Measurements from ENCODE around the gene AFG1L. TPM values are rescaled to one million over a fixed set of nuclear protein-coding genes. Genes with fewer than 3 reads are reported as not detected.

The AFG1L gene
- total and polyA plus RNA-seq, 4 donors = 2.7 to 2.8 (median 2.7) TPM

- no peaks in the 10 kb centered on the region for H3K9me3 ChIP-seq (ENCODE audit: control insufficient read depth in 4 of 4, low read length in 3 of 4)
- no peak for DNase-seq (ENCODE audit: low spot score)
- no peak overlapping the region for H3K4me3 ChIP-seq (ENCODE audit: low read depth in 1 of 3, low read length in 3 of 3)
- no peaks in the 10 kb centered on the region for H3K27me3 ChIP-seq (ENCODE audit: control insufficient read depth in 4 of 4, insufficient read depth in 4 of 4, low read length in 3 of 4)
- no peak overlapping the region for H3K27ac ChIP-seq (ENCODE audit: low read depth in 1 of 2, low read length in 2 of 2)
- 87% methylated on average over 5 of the region's 5 CpGs for WGBS
- H3K4me1 ChIP-seq (ENCODE audit: control insufficient read depth in 4 of 4, insufficient read depth in 4 of 4, low read length in 3 of 4) = no peaks in the 10 kb centered on the region
- peak; percentile 41 to 74 for TF ChIP-seq RAD21 (IDR thresholded peaks at IDR 0.05)
- no peak for TF ChIP-seq FOXA1 (IDR thresholded peaks at IDR 0.05)
- peak; percentile 36 for TF ChIP-seq CTCF (IDR thresholded peaks at IDR 0.05; ENCODE audit: low read depth, low read length, missing input control)
- peaks cover 0 to 4% (median 2%) of the 10 kb centered on the region in 4 donors for H3K36me3 ChIP-seq (ENCODE audit: control insufficient read depth in 4 of 4, insufficient read depth in 3 of 4, low read depth in 1 of 4, low read length in 3 of 4)
- H3K9ac ChIP-seq (ENCODE audit: low read depth in 1 of 2, low read length in 2 of 2) = no peak overlapping the region
Measured at GRCh38 chr6:108518714-108519576, 224.1 kb downstream of the AFG1L start.

- WGBS = 94% methylated on average over 1 of the region's 1 CpG
- no peak overlapping the region for H3K9ac ChIP-seq (ENCODE audit: low read depth in 1 of 2, low read length in 2 of 2)
Measured at GRCh38 chr6:108521616-108522107, 226.8 kb downstream of the AFG1L start.

More at GRCh38 chr6:108521616-108522107, 226.8 kb downstream of the AFG1L start:
- no peak for DNase-seq (ENCODE audit: low spot score)
- Histone ChIP-seq H3K4me1 (ENCODE audit: control insufficient read depth in 4 of 4, insufficient read depth in 4 of 4, low read length in 3 of 4) (no peaks in the 10 kb centered on the region), H3K36me3 (ENCODE audit: control insufficient read depth in 4 of 4, insufficient read depth in 3 of 4, low read depth in 1 of 4, low read length in 3 of 4) (peaks cover 0 to 4% (median 2%) of the 10 kb centered on the region in 4 donors), H3K27me3 (ENCODE audit: control insufficient read depth in 4 of 4, insufficient read depth in 4 of 4, low read length in 3 of 4) (no peaks in the 10 kb centered on the region), H3K27ac (ENCODE audit: low read depth in 1 of 2, low read length in 2 of 2) (no peak overlapping the region), H3K4me3 (ENCODE audit: low read depth in 1 of 3, low read length in 3 of 3) (no peak overlapping the region), H3K9me3 (ENCODE audit: control insufficient read depth in 4 of 4, low read length in 3 of 4) (no peaks in the 10 kb centered on the region)
- TF ChIP-seq HNF4A (conservative IDR thresholded peaks at IDR 0.05) (no peak), REST (IDR thresholded peaks at IDR 0.05) (no peak), FOXA2 (IDR thresholded peaks at IDR 0.05) (no peak), FOXA1 (IDR thresholded peaks at IDR 0.05) (no peak), YY1 (IDR thresholded peaks at IDR 0.05) (no peak), EGR1 (IDR thresholded peaks at IDR 0.05; ENCODE audit: low read depth in 2 of 2) (no peak), HNF4G (IDR thresholded peaks at IDR 0.05) (no peak), SP1 (IDR thresholded peaks at IDR 0.05) (no peak), RXRA (IDR thresholded peaks at IDR 0.05) (no peak)

Measured in liver (tissue), 9 donors.